GM21576 (cell line): ENCODE results near the gene PPP6R3.
"Not testable (repeated sequence)": the region's sequence is repeated elsewhere in the genome, so short reads cannot be mapped to it uniquely, and the experiment has no call there.

Experiments
- ATAC-seq: cut with Tn5 transposase; IDR thresholded peaks from one replicate; pipeline ENCODE4 v1.9.1; 2021; ENCODE audit warnings: mild to moderate bottlenecking, moderate library complexity; ENCODE audit not compliant: unreplicated experiment

Gene PPP6R3

DNA sequence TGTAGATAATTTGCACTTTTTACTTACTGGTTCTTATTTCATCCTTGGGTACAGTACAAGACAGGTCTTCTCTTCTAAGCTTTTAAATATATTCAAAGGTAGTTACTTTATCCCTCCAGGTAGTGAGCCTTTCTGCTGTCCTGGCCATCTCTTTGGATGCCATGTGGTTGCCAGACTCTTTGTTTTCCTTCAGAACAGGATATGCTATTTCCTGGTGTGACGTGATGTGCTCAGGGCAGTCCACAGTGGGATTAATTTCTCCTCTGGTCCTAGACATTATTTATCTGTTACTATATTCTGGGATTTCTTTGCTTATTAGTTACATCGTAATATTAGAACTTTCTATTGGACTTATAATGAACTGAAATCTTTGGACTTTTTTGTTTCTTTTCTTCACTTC, 63.7 kb downstream of the PPP6R3 start:
- ATAC-seq = no peak

DNA sequence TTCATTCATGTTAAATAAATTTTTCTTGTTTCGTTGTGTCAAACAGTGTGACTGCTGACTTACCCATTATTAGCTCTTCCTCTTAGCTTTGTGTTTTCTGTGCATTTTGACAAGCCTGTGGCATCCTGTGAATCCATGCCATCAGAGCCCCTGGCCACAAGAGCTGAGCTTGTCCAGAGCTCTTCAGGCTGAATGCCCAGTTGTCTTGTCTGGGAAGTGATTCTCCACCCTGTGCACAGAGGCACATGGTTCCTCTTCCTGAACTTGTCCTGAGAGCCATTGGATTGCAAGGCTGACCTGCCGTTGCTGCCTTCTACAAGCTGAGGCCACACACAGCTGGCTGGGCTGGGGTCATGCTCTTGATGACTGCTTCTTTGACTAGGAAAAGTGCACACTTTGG, 64.1 kb downstream of the PPP6R3 start:
- no peak for ATAC-seq

DNA sequence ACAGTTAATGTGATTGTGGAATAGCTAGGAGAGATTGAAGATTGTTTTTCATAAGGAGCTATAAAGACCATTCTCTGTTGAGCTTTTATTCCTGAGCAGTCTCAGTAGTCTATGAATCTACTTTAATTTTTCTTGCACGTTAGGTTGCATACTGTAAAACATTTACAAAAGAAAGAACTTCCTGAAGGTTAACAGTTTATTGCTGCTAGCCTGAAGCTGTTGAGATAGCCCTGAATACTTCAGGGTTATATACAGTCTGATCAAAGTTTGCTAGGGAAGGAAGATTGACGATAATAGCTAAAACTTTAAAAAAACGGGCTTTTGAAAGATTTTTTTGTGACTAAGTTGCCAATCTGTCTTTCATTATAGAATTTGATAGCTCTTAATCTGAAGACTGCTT, 64.8 kb downstream of the PPP6R3 start:
- ATAC-seq = no peak

DNA sequence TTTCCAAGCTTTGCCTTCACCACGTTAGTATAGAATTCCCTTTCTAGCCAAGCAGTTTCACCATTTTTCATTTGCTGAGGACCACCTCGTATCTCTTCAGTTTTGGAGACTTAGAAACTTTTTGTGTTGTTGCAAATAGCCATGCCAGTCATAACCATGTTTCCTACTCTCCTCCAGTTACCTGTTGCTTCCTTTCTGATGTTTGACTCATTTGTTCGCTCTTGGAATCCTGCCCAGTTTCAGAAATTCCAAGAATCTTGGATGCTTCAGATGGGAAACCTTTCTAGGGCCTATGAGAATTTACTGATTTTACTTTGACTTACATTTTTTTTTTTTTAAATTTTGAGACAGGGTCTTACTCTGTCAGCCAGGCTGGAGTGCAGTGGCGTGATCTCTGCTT, 65.4 kb downstream of the PPP6R3 start:
- ATAC-seq = no peak

DNA sequence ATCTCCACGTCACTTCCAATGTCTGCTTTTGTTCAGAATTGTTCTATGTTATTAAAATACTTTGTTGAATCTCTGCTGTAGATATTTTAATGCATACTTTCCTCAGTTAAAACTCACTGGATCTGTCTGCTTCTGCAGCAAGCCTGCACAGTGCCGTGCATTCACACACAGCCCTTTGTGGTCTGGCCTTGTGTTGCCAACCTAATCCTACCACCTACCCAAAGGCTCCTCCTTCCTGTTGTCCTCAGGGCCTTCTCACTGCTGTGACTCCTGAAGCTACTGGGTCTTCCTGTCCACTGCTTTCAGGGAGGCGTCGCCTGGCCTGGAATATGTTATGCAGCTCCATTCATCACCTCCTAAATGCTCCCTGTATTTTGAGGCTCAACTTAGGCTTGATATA, 67.0 kb downstream of the PPP6R3 start:
- ATAC-seq = no peak

GRCh38 chr11:68528630-68529029, 68.1 kb downstream of the PPP6R3 start:
- ATAC-seq = no peak

DNA sequence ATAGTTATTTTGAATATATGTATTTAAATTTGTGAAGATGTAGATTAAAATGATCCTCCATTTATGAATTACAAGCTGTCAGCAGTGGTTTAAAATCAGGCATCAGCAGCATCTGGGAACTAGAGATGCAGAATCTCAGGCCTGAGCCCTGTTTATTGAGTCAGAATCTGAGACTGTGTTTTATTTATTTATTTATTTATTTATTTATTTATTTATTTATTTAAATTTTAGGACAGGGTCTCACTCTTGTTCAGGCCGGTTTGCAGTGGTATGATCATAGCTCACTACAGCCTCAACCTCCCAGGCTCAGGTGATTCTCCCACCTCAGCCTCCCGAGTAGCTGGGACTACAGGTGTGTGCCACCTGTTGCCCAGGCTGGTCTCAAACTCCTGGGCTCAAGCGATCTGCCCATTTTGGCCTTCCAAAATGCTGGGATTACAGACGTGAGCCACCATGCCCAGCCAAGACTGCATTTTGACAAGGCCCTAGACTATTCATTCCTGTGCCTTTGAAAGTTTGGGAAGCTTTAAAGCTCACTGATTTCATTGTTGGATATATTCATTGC, 70.7 kb downstream of the PPP6R3 start:
- ATAC-seq = no peak

GRCh38 chr11:68532727-68533369, 72.3 kb downstream of the PPP6R3 start:
- ATAC-seq = no peak

GRCh38 chr11:68533945-68534344, 73.4 kb downstream of the PPP6R3 start:
- ATAC-seq = no peak

DNA sequence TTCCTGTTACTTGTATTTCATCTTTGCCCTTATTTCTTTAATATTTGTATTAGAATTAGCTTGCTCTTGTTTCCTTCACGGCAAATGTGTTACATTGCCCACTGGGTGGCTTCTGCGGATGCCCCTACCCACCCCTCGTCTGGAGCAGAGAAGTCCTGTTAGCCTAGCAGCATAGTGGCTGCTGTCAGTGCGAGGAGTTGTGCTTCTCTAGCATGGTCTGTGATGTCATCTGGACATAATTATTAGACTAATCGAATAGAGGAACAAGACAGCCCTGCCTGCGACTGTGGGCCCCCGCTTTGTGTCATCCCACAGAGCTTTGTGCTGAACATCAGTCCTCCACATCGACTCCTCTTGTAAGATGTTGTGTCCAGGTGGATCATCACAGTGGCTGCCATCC, 74.5 kb downstream of the PPP6R3 start:
- no peak for ATAC-seq

DNA sequence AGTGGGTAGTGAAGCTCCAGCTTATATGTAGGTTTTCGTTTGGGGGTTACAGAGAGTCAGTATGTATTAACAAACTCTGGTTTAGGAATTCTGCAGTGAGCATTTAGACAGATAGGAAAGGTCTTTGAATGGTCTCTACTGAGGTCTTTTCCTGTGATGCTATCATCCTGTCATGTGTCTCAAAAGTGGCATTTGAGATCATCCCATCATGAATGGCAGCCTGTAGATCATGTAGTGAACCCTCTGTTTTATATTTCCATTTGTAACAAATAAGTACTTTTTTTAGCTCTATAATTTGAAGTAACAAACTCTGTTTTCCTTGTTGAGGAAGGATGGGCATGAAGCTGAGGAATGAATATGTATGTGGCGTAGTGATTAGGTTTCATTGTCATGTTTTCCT, 76.2 kb downstream of the PPP6R3 start:
- ATAC-seq = no peak

- ATAC-seq = no peak
These were observed 77.5 kb downstream of the PPP6R3 start for GRCh38 chr11:68538025-68538424.

DNA sequence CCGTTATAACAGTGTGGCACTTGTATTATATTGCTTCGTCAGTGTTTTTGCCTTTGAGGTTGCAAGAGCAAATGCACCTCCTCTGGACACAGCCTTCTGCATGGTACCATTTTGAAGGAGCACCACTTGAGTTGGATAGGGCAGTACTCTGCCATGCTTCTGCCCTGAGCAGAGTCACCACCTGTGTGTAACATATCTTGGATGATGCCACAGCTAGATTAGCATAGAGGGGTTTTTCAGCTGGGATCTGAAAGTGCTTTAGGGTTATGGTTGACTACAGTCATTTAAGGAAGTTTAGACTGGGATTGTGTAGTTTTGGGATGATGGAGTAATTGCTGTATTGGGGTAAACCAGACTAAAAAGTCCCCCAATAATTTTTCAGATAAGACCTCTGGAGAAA, 78.8 kb downstream of the PPP6R3 start:
- no peak for ATAC-seq

DNA sequence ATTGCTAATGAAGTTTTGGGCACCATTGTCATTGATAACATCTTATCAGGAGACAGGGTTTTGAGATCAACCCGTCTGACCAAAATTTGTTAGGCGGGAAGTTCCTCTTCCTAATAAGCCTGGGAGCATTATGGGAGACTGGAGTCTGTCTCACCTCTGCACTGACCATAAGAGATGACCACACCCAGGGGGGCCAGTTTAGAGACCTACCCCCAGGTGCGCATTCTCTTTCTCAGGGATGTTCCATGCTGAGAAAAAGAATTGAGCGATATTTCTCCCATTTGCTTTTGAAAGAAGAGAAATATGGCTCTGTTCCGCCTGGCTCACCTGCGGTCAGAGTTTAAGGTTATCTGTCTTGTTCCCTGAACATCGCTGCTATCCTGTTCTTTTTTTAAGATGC, 80.0 kb downstream of the PPP6R3 start:
- not testable (repeated sequence) for ATAC-seq

DNA sequence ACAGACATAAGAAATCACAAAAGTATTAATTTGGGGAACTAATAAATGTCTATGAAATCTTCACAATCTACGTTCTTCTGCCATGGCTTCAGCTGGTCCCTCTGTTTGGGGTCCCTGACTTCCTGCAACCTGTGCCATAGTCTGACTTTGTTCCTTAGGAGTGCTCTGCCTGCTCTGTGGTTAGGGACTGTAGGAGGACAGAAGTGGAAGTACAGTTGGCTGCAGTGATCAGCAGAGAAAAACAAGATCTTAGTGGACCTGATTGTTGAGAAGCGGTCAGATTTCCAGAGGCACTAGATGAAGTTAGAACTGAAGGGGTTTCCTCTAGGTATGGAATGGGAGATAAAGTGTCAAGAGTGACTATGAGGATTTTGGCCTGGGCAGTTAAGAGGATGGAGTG, 80.6 kb downstream of the PPP6R3 start:
- no peak for ATAC-seq

DNA sequence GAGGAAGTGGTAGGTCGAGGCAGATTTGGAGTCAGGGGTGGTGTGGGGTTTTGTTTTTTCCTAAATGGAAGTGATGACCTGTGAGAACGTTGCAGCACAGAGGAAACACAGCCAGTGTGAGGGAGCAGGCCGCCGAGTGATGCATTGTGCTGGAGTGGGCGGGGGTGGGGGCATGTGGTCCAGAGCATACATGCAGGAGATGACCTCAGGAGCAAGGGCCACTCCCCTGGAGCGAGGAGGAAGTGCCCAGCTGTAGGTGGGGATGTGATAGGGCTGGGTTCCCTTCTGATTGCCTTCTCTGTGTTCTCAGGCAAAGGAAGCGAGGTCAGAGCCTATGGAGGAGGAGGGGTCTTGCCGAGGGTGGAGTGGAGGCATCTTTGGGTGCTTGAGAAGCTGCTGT, 81.4 kb downstream of the PPP6R3 start:
- no peak for ATAC-seq

DNA sequence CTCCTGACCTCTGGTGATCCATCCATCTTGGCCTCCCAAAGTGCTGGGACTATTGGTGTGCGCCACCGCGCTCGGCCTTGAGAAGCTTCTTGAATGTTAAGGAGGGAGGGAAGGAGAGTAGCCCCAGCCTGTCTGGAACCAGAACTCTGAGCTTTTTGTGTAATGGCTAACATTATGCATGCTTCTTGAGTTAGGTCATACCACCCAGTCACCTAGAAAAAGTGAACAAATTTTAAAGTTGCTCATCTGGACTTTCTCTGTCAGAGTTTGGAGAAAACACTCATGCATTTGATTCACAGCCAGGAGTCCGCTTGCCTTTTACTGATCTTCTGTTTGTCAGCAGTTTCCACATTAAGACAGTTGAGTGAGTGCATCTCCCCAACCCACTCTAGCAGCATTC, 82.1 kb downstream of the PPP6R3 start:
- ATAC-seq = no peak

DNA sequence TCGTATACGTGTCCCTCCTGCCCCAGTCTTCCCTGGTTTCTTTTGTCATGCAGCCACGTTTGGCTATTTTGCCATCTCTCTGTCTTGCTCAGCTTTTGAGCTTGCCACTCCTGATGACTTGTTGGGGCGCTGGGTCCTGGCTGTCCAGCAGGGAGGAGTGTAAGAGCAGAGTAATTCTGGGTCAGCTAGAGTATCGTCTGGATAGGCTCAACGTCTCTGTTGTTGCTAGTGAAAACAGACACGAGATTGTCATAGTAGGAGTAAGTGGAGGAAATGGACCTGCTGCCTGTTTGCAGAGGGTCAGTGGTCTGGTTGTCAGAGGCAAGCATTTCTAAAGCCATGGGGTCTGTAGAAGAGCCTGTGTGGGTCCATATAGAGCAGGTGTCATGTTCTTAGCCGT, 83.0 kb downstream of the PPP6R3 start:
- no peak for ATAC-seq

DNA sequence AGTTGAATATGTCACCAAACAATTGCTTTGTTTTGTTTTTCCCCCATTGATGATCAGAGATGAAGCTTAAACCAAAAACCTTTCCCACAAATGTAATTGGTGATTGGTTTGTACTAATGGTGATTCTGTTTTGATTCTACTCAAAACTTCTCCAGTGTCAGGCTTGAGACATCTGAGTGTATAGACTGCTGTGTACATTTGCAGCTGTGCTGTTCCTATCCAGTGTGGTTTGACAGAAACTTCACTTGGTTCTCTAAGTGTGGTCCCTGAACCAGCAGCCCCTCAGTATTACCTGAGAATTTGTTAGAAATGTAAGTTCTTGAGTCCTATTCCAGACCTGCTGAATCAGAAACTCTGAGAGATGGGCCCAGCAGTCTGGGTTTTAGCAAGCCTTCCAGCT, 84.8 kb downstream of the PPP6R3 start:
- ATAC-seq = no peak

GRCh38 chr11:68545796-68546195, 85.2 kb downstream of the PPP6R3 start:
- ATAC-seq = no peak

DNA sequence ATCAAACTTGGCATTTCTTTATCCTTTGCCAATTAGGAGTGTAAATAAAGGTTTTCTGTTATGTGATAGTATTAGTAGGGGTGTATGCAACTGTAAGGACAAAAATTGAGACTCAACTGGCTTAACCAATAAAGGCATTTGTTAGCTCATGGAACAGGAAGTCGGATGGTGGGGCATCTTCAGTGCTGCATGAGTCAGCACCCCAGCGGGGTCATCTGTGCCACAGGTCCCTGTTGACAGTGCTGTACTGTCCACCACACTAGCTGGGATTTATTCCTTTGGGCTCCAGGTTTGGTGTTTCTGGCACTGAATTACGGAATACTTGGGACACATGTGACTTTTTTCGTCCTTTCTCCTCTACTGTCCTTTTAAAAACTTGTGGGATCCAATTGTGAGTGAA, 86.0 kb downstream of the PPP6R3 start:
- ATAC-seq = no peak

DNA sequence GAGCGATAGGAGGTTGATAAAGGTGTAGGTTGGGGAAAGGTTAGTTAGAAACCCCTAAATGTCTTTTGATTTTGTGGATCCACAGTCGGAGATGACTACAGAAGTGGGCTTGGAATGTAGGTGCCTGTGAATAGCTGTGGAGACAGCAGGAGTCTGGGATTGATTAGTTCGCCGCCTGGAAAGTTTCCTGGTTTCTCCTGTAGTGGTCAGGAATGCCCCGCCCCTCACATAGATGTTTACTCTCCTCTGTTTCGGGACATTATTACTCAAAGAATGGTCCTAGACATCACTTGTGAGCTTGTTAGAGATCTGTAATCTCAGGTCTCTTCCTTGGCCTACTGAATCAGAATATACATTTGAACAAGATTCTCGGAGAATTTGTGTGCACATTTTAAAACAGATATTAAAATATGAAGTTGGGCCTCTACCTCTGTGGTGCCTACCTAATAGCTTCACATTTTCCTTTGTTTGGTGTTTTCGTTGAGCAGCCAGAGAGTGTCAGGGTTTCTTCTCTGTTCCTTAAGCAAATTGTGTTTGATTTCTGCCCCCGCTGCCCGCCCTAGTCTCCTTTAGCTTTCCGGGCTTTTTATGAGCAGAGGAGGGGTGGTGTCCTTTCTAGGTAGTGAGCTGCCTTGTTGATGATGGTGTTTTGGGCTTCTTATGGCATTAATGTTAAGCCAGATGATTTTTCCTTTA, 89.4 kb downstream of the PPP6R3 start:
- ATAC-seq = no peak

DNA sequence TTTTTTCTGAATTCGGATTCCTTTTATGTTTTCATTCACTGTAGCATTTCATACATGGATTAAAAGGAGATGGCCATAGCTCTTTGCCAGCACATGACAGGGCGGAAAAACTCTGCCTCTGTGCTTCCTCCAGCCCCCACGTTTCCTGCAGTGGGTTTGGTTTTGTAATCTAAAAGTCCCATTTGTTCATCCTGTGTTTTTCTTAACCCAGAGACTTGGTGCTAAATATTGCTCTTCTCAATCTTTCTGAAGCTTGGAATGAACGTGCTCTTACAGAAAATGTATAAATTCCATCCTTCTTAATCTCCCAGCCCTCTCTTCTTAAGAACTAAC, 89.9 kb downstream of the PPP6R3 start:
- ATAC-seq = no peak
